ENCODE data around the gene LIX1L. TPM values are rescaled to one million over a fixed set of nuclear protein-coding genes. Genes with fewer than 3 reads are reported as not detected.

LIX1L gene
- total and polyA plus RNA-seq, 2 of the 13 experiments (the other 11 are each of a cell fraction or from before 2014, with no cell fraction given), result 8.1 to 24.9 TPM

GRCh38 chr1:145927063-145927886 lies 30.5 kb downstream of the LIX1L start, which contains the start of gene RBM8A (continued):
- 0 out of 2 replicates have a peak, but pooled peaks have one; percentile 17 for TF ChIP-seq ZSCAN5A (CRISPR knock-in tag; IDR thresholded peaks at IDR 0.05; ENCODE audit: borderline replicate concordance)
- no peak for TF ChIP-seq NBN (conservative IDR thresholded peaks at IDR 0.05)
- TF ChIP-seq ZNF350 (CRISPR knock-in tag; IDR thresholded peaks at IDR 0.05; ENCODE audit: borderline replicate concordance, low read depth), result peak; percentile 59; the same call in 1 of the 2 replicates
- TF ChIP-seq ZNF251 (CRISPR knock-in tag; IDR thresholded peaks at IDR 0.05), result no peak
- TF ChIP-seq ZEB1 (IDR thresholded peaks at IDR 0.05; ENCODE audit: insufficient replicate concordance, low read depth), result no peak
- TF ChIP-seq MXD3 (CRISPR knock-in tag; IDR thresholded peaks at IDR 0.05), result no peak; the same call in 1 of the 2 replicates
- TF ChIP-seq ZNF609 (CRISPR knock-in tag; IDR thresholded peaks at IDR 0.05; ENCODE audit: borderline replicate concordance), result 0 out of 2 replicates have a peak, but pooled peaks have one; percentile 31
- TF ChIP-seq MLX (CRISPR knock-in tag; IDR thresholded peaks at IDR 0.05), result no peak
- peak; percentile 75 for TF ChIP-seq SP4 (CRISPR knock-in tag; IDR thresholded peaks at IDR 0.05)
- no peak for TF ChIP-seq ZNF10 (CRISPR knock-in tag; IDR thresholded peaks at IDR 0.05; ENCODE audit: borderline replicate concordance, low read depth)
- no peak for TF ChIP-seq LRRFIP1 (CRISPR knock-in tag; conservative IDR thresholded peaks at IDR 0.05)
- TF ChIP-seq ZC3H13 (CRISPR knock-in tag; IDR thresholded peaks at IDR 0.05), result no peak; the same call in 1 of the 2 replicates
- TF ChIP-seq ZFAT (CRISPR knock-in tag; conservative IDR thresholded peaks at IDR 0.05), result no peak
- TF ChIP-seq IKZF4 (CRISPR knock-in tag; IDR thresholded peaks at IDR 0.05; ENCODE audit: borderline replicate concordance, low read depth, not compliant biosample characterization), result peak; percentile 55
- no peak for TF ChIP-seq ZNF724P (CRISPR knock-in tag; IDR thresholded peaks at IDR 0.05; ENCODE audit: borderline replicate concordance)
- TF ChIP-seq TFDP1 (CRISPR knock-in tag; IDR thresholded peaks at IDR 0.05; ENCODE audit: borderline replicate concordance), result peak; percentile 68; the same call in 1 of the 2 replicates
- peak; percentile 97 for TF ChIP-seq POLR2AphosphoS5 (IDR thresholded peaks at IDR 0.05; ENCODE audit: low read depth, low read length)

All from HepG2 (cell line).